ENCODE data around the gene PRUNE1.

DNA sequence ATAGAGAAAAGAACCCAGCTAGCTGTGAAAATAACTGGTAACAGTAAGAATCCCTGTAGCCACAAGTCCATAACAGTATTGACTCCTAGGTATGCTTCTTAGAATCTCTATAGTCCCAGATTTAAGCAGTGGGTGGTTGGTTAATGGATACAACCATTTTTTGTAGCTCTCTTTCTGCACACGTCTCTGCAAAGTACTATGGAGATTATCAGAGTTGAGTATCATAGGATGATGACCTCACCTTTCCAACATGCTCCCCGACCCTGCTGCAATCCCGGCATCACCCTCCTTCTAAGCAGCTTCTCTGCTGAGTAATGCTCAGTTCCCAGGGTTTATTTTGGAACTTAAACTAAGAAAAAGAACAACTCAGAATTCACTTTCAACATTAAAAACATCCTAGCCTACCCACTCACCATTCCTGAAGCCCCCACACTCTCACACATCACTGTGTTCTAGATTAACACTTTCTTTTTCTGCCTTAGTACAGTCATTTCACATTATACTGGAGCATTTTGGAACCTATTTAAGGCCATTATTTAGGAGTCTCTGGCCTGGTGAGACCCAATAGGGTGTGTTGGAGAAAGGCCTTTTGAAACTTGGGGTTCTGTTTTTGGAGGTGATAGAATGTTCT, 54.6 kb downstream of the PRUNE1 start:
- TF ChIP-seq CTCF (IDR thresholded peaks at IDR 0.05 in 4 of 5, conservative IDR thresholded peaks at IDR 0.05 in 1 of 5) (no peak), POLR2A (IDR thresholded peaks at IDR 0.05) (no peak)

All from gastrocnemius medialis (tissue), 4 donors.